GM12878 (cell line): Measurements from ENCODE around the gene ANKRD13B. TPM values are rescaled to one million over a fixed set of nuclear protein-coding genes. Genes with fewer than 3 reads are reported as not detected.

Source experiments
- ATAC-seq: fragments of 200-7000 bp; cut with Tn5 transposase; 3 replicates; pipeline ENCODE4 v1.9.1; 2020; ENCODE audit warnings: mild to moderate bottlenecking, moderate library complexity
- BruUV-seq: library from RNA; stranded (reverse); fragments of 400-500 nt; replicated peaks from 2 replicates; lab custom pipeline; 2021; lab: Mats Ljungman, UMichigan
- CTCF ChIA-PET: fragments of 300-600 bp; sonication (Branson Sonifier 250); formaldehyde crosslinking; extraction: SDS; loops from one replicate; lab custom pipeline; 2021; ENCODE audit warnings: inconsistent platforms; lab: Yijun Ruan, JAX
- POLR2A ChIA-PET: fragments of 350-600 bp; formaldehyde crosslinking; extraction: SDS; loops from one replicate; lab custom pipeline; 2021; ENCODE audit warnings: inconsistent platforms; lab: Charles Lee
- RAD21 ChIA-PET: fragments of 300-600 bp; sonication (Branson Sonifier 250); formaldehyde crosslinking; loops from one replicate; lab custom pipeline; 2023; ENCODE audit warnings: antibody characterized with exemption; ENCODE audit not compliant: unreplicated experiment; lab: Charles Lee
- SMC1A ChIA-PET: fragments of 300-600 bp; sonication (Branson Sonifier 250); formaldehyde crosslinking; loops from one replicate; lab custom pipeline; 2023; ENCODE audit not compliant: unreplicated experiment, uncharacterized antibody; lab: Charles Lee
- DNase-seq: peaks from one replicate; pipeline ENCODE4 v3.0.0-alpha.2; 2011; ENCODE audit warnings: low read depth, low spot score
- FAIRE-seq: peaks from 3 replicates; lab custom pipeline; 2011; peaks lifted over from hg19 to GRCh38; lab: Jason Lieb, UNC
- H2AFZ ChIP-seq: 2 replicates; pipeline ENCODE4 v1.6.0; 2011; ENCODE audit warnings: low read depth, low read length, control low read depth; ENCODE audit not compliant: control insufficient read depth
- H3K27ac ChIP-seq: 2 replicates; pipeline ENCODE4 v1.5.1; 2011; ENCODE audit warnings: control low read depth; ENCODE audit not compliant: control insufficient read depth, insufficient read depth
- H3K27me3 ChIP-seq, 2 experiments: replicated peaks in 1 of 2; 2 replicates each; pipeline versions ENCODE4 v1.6.0 to v1.6.1; 2011; ENCODE audit warnings: low read length in 1 of 2; ENCODE audit not compliant: control insufficient read depth in 2 of 2, insufficient read depth in 2 of 2
- H3K36me3 ChIP-seq, 2 experiments: 2 replicates each; pipeline ENCODE4 v1.5.1; 2011; ENCODE audit warnings: low read length in 1 of 2; ENCODE audit not compliant: control insufficient read depth in 2 of 2, insufficient read depth in 2 of 2
- H3K4me1 ChIP-seq: 2 replicates; pipeline ENCODE4 v1.6.1; 2011; ENCODE audit warnings: mild to moderate bottlenecking, low read length, moderate library complexity, mixed read lengths; ENCODE audit not compliant: control insufficient read depth, insufficient read depth
- H3K4me2 ChIP-seq: 2 replicates; pipeline ENCODE4 v1.6.0; 2011; ENCODE audit warnings: control low read depth; ENCODE audit not compliant: control insufficient read depth, insufficient read depth
- H3K4me3 ChIP-seq: fragments of 200-600 bp; sonication (generic); 2 replicates; pipeline ENCODE4 v1.5.1; 2016
- H3K79me2 ChIP-seq: 2 replicates; pipeline ENCODE4 v1.6.0; 2011; ENCODE audit warnings: low read length; ENCODE audit not compliant: control insufficient read depth, insufficient read depth
- H3K9ac ChIP-seq: 2 replicates; pipeline ENCODE4 v1.8.0; 2011; ENCODE audit warnings: low read length, control low read depth, mixed read lengths; ENCODE audit not compliant: control insufficient read depth, insufficient read depth
- H3K9me3 ChIP-seq: replicated peaks from 3 replicates; pipeline ENCODE4 v1.5.1; 2011; ENCODE audit warnings: mild to moderate bottlenecking, low read length; ENCODE audit not compliant: control insufficient read depth, insufficient read depth
- H4K20me1 ChIP-seq: 2 replicates; pipeline ENCODE4 v1.6.0; 2011; ENCODE audit not compliant: control insufficient read depth, insufficient read depth
- ASH2L ChIP-seq: fragments of 300-600, 200-600 bp; sonication (generic); IDR thresholded peaks from 2 replicates; pipeline ENCODE4 v1.6.1; 2017; ENCODE audit warnings: low read depth, mild to moderate bottlenecking, borderline replicate concordance
- EZH2 ChIP-seq: IDR thresholded peaks from 2 replicates; pipeline ENCODE4 v1.6.1; 2012; ENCODE audit warnings: low read depth, mild to moderate bottlenecking, control low read depth, inconsistent platforms, low read length, borderline replicate concordance; ENCODE audit not compliant: control insufficient read depth
- IKZF2 ChIP-seq, 2 experiments: fragments of 450-650 bp; IDR thresholded peaks; 2 replicates each; pipeline ENCODE4 v1.6.1; 2017; ENCODE audit warnings: mild to moderate bottlenecking in 2 of 2, moderate library complexity in 2 of 2
- NR2C1 ChIP-seq: fragments of 450-650 bp; IDR thresholded peaks from 2 replicates; pipeline ENCODE4 v1.6.1; 2017; ENCODE audit warnings: antibody characterized with exemption, mild to moderate bottlenecking, moderate library complexity
- NR2F1 ChIP-seq: fragments of 450-650 bp; conservative IDR thresholded peaks from 2 replicates; pipeline ENCODE4 v1.6.1; 2017; ENCODE audit warnings: mild to moderate bottlenecking
- POLR2A ChIP-seq: IDR thresholded peaks from 2 replicates; pipeline ENCODE4 v1.6.1; 2011; ENCODE audit warnings: low read depth, mild to moderate bottlenecking, low read length
- SMAD1 ChIP-seq: fragments of 450-650 bp; IDR thresholded peaks from 2 replicates; pipeline ENCODE4 v1.6.1; 2018; ENCODE audit warnings: mild to moderate bottlenecking, low read depth; ENCODE audit not compliant: partially characterized antibody
- YY1 ChIP-seq: IDR thresholded peaks from 2 replicates; pipeline ENCODE4 v1.6.1; 2011; ENCODE audit warnings: low read depth, mild to moderate bottlenecking, low read length
- ZNF24 ChIP-seq: fragments of 450-650 bp; IDR thresholded peaks from 2 replicates; pipeline ENCODE4 v1.6.1; 2017; ENCODE audit warnings: antibody characterized with exemption, mild to moderate bottlenecking
- ZNF274 ChIP-seq: IDR thresholded peaks from one replicate; pipeline ENCODE4 v1.8.0; 2011; ENCODE audit not compliant: insufficient read length, insufficient read depth
- ZNF687 ChIP-seq: fragments of 450-650 bp; IDR thresholded peaks from 2 replicates; pipeline ENCODE4 v1.6.1; 2017; ENCODE audit warnings: mild to moderate bottlenecking, moderate library complexity
- WGBS: methylation state at CpG from one replicate; pipeline ENCODE4 v1.1.6; 2016; ENCODE audit warnings: low lambda C conversion rate; ENCODE audit not compliant: insufficient replicate concordance, insufficient coverage; ENCODE audit errors: missing lambda C conversion rate; 5-methylcytosine and 5-hydroxymethylcytosine counted together
- in situ Hi-C: fragments of 300-500 bp; cut with MboI; formaldehyde crosslinking; loops from 9 replicates; pipeline ENCODE4 v1.14.3; 2018; ENCODE audit warnings: mixed read lengths
- intact Hi-C: fragments of 100-400 bp; cut with micrococcal nuclease; formaldehyde crosslinking; loops from one replicate; pipeline ENCODE4 v1.14.2; 2022; ENCODE audit not compliant: unreplicated experiment
- polyA plus RNA-seq, 11 experiments: library from polyadenylated mRNA; depleted of rRNA in 4 of 11; unstranded in 6 of 11; stranded (reverse) in 5 of 11; fragments of >200 nt; fragmentation: Nextera tagmentation in 4 of 11; fragmentation: Illumina TruSeq in 1 of 11; extraction: Ambion mirVana in 4 of 11; extraction: Trizol in 1 of 11; gene quantifications; 1 replicate in 1 of 11; 2 replicates in 10 of 11; pipeline versions ENCODE4 v1.2.1 to v1.2.3, GENCODE V29; 2011 to 2016; ENCODE audit warnings: inconsistent platforms in 2 of 11, missing spikeins in 2 of 11, low read depth in 1 of 11
- total RNA-seq, 4 experiments: library from RNA; depleted of rRNA in 3 of 4; stranded (reverse); fragments of >200 nt in 3 of 4; fragmentation: Illumina TruSeq in 1 of 4; extraction: Trizol in 1 of 4; gene quantifications; 2 replicates each; pipeline versions ENCODE4 v1.2.1 to v1.2.3, GENCODE V29; 2013 to 2021

ANKRD13B gene
- total and polyA plus RNA-seq, 10 of the 15 experiments (the other 5 are each of a cell fraction or from before 2014, with no cell fraction given), result 0.18 to 15.0 (median 2.8) TPM

DNA sequence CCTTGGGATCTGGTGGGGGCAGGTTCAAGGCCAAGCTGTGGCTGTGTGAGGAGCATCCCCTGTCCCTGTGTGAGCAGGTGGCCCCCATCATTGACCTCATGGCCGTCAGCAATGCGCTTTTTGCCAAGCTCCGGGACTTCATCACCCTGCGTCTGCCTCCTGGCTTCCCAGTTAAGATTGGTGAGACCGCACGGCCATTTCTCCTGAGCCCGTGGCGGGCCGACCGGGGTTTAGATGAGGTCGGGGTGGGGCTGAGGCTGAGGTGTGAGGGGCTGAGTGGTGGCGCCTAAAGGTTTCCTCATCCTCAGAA is 19.1 kb downstream of the ANKRD13B start:
- Histone ChIP-seq H3K4me2 (no peak overlapping the region), H3K4me3 (no peak overlapping the region), H3K27me3 (peaks cover 4 to 6% of the 10 kb centered on the region in 2 experiments; a peak in 3 of 4 replicates), H2AFZ (no peak overlapping the region), H3K9ac (no peak overlapping the region), H3K36me3 (no peaks in the 10 kb centered on the region), H4K20me1 (no peaks in the 10 kb centered on the region), H3K79me2 (no peaks in the 10 kb centered on the region), H3K27ac (no peak overlapping the region), H3K9me3 (no peaks in the 10 kb centered on the region; the same call in 2 of the 3 replicates), H3K4me1 (peaks cover 27% of the 10 kb centered on the region)
- RAD21 ChIA-PET, result interaction anchor here (0.8 kb wide), 1 partner anchor 20 kb away, joined by 3 read pairs; no protein-coding TSS in a partner anchor
- FAIRE-seq (no peak), ATAC-seq (no peak), DNase-seq (no peak)
- CTCF ChIA-PET, result interaction anchor here (1.0 kb wide), 1 partner anchor 15 kb away, joined by 3 read pairs; no protein-coding TSS in a partner anchor
- in situ Hi-C loops, result no loop called here
- 85% methylated on average over 12 of the region's 12 CpGs for WGBS
- TF ChIP-seq EZH2, result no peak
- POLR2A ChIA-PET, result no interaction called here
- SMC1A ChIA-PET, result interaction anchor here (0.9 kb wide), 1 partner anchor 31 kb away, joined by 5 read pairs; no protein-coding TSS in a partner anchor
- no TSS peak for BruUV-seq
- intact Hi-C loops, result loop anchor here (10.0 kb wide), 2 partner anchors 77 to 323 kb away; partner anchors contain the start of gene SSH2

GRCh38 chr17:29612404-29613280 is 19.7 kb downstream of the ANKRD13B start:
- CTCF ChIA-PET, result interaction anchor here (0.6 to 7.1 kb wide), 14 partner anchors 8 to 315 kb away, joined by 3 to 82 read pairs (median 4); partner anchors contain the start of gene ANKRD13B
- Histone ChIP-seq H3K4me2 (peak overlapping the region; percentile 53), H3K4me1 (peaks cover 33% of the 10 kb centered on the region), H4K20me1 (no peaks in the 10 kb centered on the region), H3K36me3 (no peaks in the 10 kb centered on the region), H3K79me2 (no peaks in the 10 kb centered on the region), H3K27me3 (peaks cover 4 to 6% of the 10 kb centered on the region in 2 experiments; a peak in 3 of 4 replicates), H3K27ac (no peak overlapping the region), H3K9ac (no peak overlapping the region), H2AFZ (peak overlapping the region; percentile 78; the same call in 1 of the 2 replicates), H3K4me3 (peak overlapping the region; percentile 30; the same call in 1 of the 2 replicates), H3K9me3 (no peaks in the 10 kb centered on the region; the same call in 2 of the 3 replicates)
- intact Hi-C loops (loop anchor here (1.0 to 10.0 kb wide), 3 partner anchors 32 to 322 kb away; partner anchors contain the start of gene SSH2), in situ Hi-C loops (no loop called here)
- WGBS, result 73% methylated on average over 59 of the region's 85 CpGs
- no peak for ATAC-seq
- POLR2A ChIA-PET, result interaction anchor here (1.5 kb wide), 1 partner anchor 20 kb away, joined by 4 read pairs; the partner anchor contains the start of gene ANKRD13B
- SMC1A ChIA-PET, result interaction anchor here (0.8 to 1.4 kb wide), 3 partner anchors 29 to 33 kb away, joined by 3 read pairs; no protein-coding TSS in a partner anchor
- no peak for FAIRE-seq
- BruUV-seq, result no TSS peak
- no peak for DNase-seq
- RAD21 ChIA-PET, result interaction anchor here (0.9 to 3.1 kb wide), 6 partner anchors 18 to 242 kb away, joined by 3 to 20 read pairs (median 4); partner anchors contain the start of gene ANKRD13B
- no peak for TF ChIP-seq YY1
- TF ChIP-seq ASH2L, result no peak
- no peak for TF ChIP-seq ZNF24
- TF ChIP-seq SMAD1, result no peak
- TF ChIP-seq ZNF687, result no peak
- no peak for TF ChIP-seq POLR2A
- no peak for TF ChIP-seq NR2F1
- no peak for TF ChIP-seq IKZF2 (IDR thresholded peaks at IDR 0.05)
- no peak for TF ChIP-seq NR2C1
- TF ChIP-seq ZNF274, result no peak
